ENCODE measurements around the gene PERM1. TPM values are rescaled to one million over a fixed set of nuclear protein-coding genes. Genes with fewer than 3 reads are reported as not detected.

Gene PERM1
- total RNA-seq, 2 experiments from 2014 or later = not detected

GRCh38 chr1:935751-936231 is 46.1 kb downstream of the PERM1 start:
- ATAC-seq (ENCODE audit: poor library complexity) = no peak
- CTCF ChIA-PET = no interaction called here
- POLR2A ChIA-PET = no interaction called here

DNA sequence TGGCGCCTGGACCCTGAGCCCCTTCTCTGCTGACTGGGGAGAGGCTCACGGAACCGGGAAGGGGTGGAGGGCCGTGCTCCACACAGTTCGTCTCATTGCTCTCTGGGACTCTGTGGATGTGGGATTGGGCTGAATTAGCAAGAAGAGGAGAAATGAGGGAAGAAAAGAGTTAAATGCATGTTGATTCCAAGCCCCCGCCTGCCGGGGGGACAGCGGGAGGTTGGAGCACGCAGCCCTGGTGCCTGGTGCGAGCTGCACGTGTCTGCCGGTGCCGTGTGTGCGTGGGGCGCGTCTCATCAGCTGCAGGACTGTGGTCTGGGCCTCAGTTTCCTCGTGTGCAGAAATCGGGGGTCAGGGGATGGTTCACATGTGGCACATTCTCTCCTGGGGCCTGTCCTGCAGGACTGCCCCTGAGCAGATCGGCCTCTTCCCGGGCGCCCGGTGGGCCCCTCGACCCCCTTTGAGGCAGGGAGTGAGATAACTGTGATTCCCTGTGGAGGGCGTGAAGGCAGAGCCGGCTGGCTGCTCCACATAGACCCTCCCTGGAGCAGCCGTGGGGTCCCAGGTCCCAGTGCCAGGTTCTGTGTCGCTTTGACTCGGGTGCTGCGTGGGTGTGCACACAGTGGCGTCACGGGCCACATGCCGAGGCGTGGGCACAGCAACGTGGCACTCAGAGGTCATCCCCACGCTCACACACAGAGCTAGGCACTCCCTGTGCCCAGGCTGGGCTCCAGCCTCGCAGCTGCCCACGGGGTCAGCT is 46.7 kb downstream of the PERM1 start:
- peak overlapping the region; percentile 5 for H3K4me3 Mint-ChIP-seq

More at GRCh38 chr1:935751-936231, 46.1 kb downstream of the PERM1 start:
- no peaks in the 10 kb centered on the region for H3K36me3 Mint-ChIP-seq (ENCODE audit: low read depth)
- H3K27ac ChIP-seq (ENCODE audit: low read depth in 1 of 2, low read length in 2 of 2) = no peak overlapping the region
- H3K36me3 ChIP-seq (ENCODE audit: insufficient read depth, low read length) = no peaks in the 10 kb centered on the region
- H3K27me3 ChIP-seq (ENCODE audit: control insufficient read depth in 1 of 2, insufficient read depth in 2 of 2, low read length in 2 of 2) = peaks cover 41 to 46% of the 10 kb centered on the region in 2 experiments
- no peaks in the 10 kb centered on the region for H3K9me3 Mint-ChIP-seq
- no peaks in the 10 kb centered on the region for H3K4me1 Mint-ChIP-seq (ENCODE audit: low read depth)
- H3K4me1 ChIP-seq (ENCODE audit: insufficient read depth, low read length) = peaks cover 10% of the 10 kb centered on the region
- intact Hi-C loops (cut with DNase I, micrococcal nuclease) = no loop called here
- no peak overlapping the region for H3K27ac Mint-ChIP-seq
- H3K27me3 Mint-ChIP-seq = peaks cover 64% of the 10 kb centered on the region
- DNase-seq = no peak
- no peak overlapping the region for H3K4me3 ChIP-seq (ENCODE audit: low read length)
- TF ChIP-seq, protein P1, sequence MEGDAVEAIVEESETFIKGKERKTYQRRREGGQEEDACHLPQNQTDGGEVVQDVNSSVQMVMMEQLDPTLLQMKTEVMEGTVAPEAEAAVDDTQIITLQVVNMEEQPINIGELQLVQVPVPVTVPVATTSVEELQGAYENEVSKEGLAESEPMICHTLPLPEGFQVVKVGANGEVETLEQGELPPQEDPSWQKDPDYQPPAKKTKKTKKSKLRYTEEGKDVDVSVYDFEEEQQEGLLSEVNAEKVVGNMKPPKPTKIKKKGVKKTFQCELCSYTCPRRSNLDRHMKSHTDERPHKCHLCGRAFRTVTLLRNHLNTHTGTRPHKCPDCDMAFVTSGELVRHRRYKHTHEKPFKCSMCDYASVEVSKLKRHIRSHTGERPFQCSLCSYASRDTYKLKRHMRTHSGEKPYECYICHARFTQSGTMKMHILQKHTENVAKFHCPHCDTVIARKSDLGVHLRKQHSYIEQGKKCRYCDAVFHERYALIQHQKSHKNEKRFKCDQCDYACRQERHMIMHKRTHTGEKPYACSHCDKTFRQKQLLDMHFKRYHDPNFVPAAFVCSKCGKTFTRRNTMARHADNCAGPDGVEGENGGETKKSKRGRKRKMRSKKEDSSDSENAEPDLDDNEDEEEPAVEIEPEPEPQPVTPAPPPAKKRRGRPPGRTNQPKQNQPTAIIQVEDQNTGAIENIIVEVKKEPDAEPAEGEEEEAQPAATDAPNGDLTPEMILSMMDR (IDR thresholded peaks at IDR 0.05) = no peak
- no peak overlapping the region for H3K4me3 Mint-ChIP-seq
- H3K9me3 ChIP-seq (ENCODE audit: control insufficient read depth in 1 of 2, insufficient read depth in 1 of 2, low read length in 2 of 2) = peaks cover 0 to 35% of the 10 kb centered on the region in 2 experiments

GRCh38 chr1:933603-933940 is 48.3 kb downstream of the PERM1 start:
- no peaks in the 10 kb centered on the region for H3K4me1 Mint-ChIP-seq (ENCODE audit: low read depth)
- H3K36me3 Mint-ChIP-seq (ENCODE audit: low read depth) = no peaks in the 10 kb centered on the region
- H3K27me3 Mint-ChIP-seq = peaks cover 55% of the 10 kb centered on the region
- intact Hi-C loops (cut with DNase I, micrococcal nuclease) = no loop called here
- no peak overlapping the region for H3K27ac Mint-ChIP-seq
- TF ChIP-seq, protein P1 (IDR thresholded peaks at IDR 0.05) = no peak
- no peak for ATAC-seq (ENCODE audit: poor library complexity)
- ChIA-PET POLR2A (no interaction called here), CTCF (no interaction called here)
- Histone ChIP-seq H3K4me1 (ENCODE audit: insufficient read depth, low read length) (no peaks in the 10 kb centered on the region), H3K9me3 (ENCODE audit: control insufficient read depth in 1 of 2, insufficient read depth in 1 of 2, low read length in 2 of 2) (peaks cover 0 to 33% of the 10 kb centered on the region in 2 experiments), H3K27ac (ENCODE audit: low read depth in 1 of 2, low read length in 2 of 2) (no peak overlapping the region), H3K27me3 (ENCODE audit: control insufficient read depth in 1 of 2, insufficient read depth in 2 of 2, low read length in 2 of 2) (peaks cover 27% of the 10 kb centered on the region in 2 experiments), H3K4me3 (ENCODE audit: low read length) (no peak overlapping the region), H3K36me3 (ENCODE audit: insufficient read depth, low read length) (no peaks in the 10 kb centered on the region)
- DNase-seq = no peak
- H3K4me3 Mint-ChIP-seq = no peak overlapping the region
- H3K9me3 Mint-ChIP-seq = no peaks in the 10 kb centered on the region

More for the DNA sequence above, 46.7 kb downstream of the PERM1 start:
- H3K9me3 Mint-ChIP-seq = no peaks in the 10 kb centered on the region
- ChIA-PET CTCF (no interaction called here), POLR2A (no interaction called here)
- no peaks in the 10 kb centered on the region for H3K36me3 Mint-ChIP-seq (ENCODE audit: low read depth)
- H3K36me3 ChIP-seq (ENCODE audit: insufficient read depth, low read length) = no peaks in the 10 kb centered on the region
- ATAC-seq (ENCODE audit: poor library complexity) (no peak), DNase-seq (no peak)
- TF ChIP-seq, protein P1 (IDR thresholded peaks at IDR 0.05) = no peak
- no peak overlapping the region for H3K27ac Mint-ChIP-seq
- no peak overlapping the region for H3K4me3 ChIP-seq (ENCODE audit: low read length)
- peaks cover 5% of the 10 kb centered on the region for H3K4me1 ChIP-seq (ENCODE audit: insufficient read depth, low read length)
- no peaks in the 10 kb centered on the region for H3K4me1 Mint-ChIP-seq (ENCODE audit: low read depth)
- H3K27me3 Mint-ChIP-seq = peaks cover 60% of the 10 kb centered on the region
- peaks cover 0 to 31% of the 10 kb centered on the region in 2 experiments for H3K9me3 ChIP-seq (ENCODE audit: control insufficient read depth in 1 of 2, insufficient read depth in 1 of 2, low read length in 2 of 2)
- no peak overlapping the region for H3K27ac ChIP-seq (ENCODE audit: low read depth in 1 of 2, low read length in 2 of 2)
- intact Hi-C loops (cut with DNase I, micrococcal nuclease) = no loop called here
- H3K27me3 ChIP-seq (ENCODE audit: control insufficient read depth in 1 of 2, insufficient read depth in 2 of 2, low read length in 2 of 2) = peaks cover 38 to 40% of the 10 kb centered on the region in 2 experiments
